Neural cell (in vitro differentiated cells): ENCODE data around the gene RUSF1. TPM values are rescaled to one million over a fixed set of nuclear protein-coding genes. Genes with fewer than 3 reads are reported as not detected.

ENCODE experiments used
- H2AFZ ChIP-seq: fragments of 200-600, 300-800 bp; sonication (generic), shearing (Covaris generic); 2 replicates; pipeline ENCODE4 v1.6.0; 2014; ENCODE audit warnings: low read depth, mild to moderate bottlenecking, antibody characterized with exemption, low read length, moderate library complexity
- H3F3A ChIP-seq: fragments of 200-600 bp; shearing (Covaris generic); 2 replicates; pipeline ENCODE4 v1.6.1; 2016; ENCODE audit warnings: mild to moderate bottlenecking, moderate library complexity, mixed read lengths, antibody characterized with exemption, low read length; ENCODE audit not compliant: insufficient read depth, poor library complexity, severe bottlenecking
- H3K27ac ChIP-seq: fragments of 200-600, 300-800 bp; sonication (generic), shearing (Covaris generic); 2 replicates; pipeline ENCODE4 v1.5.1; 2014; ENCODE audit warnings: mild to moderate bottlenecking, low read length, moderate library complexity
- H3K27me3 ChIP-seq: fragments of 300-800, 200-600 bp; sonication (generic), shearing (Covaris generic); 2 replicates; pipeline ENCODE4 v1.6.0; 2014; ENCODE audit warnings: mild to moderate bottlenecking, low read depth, low read length, moderate library complexity; ENCODE audit not compliant: insufficient read depth
- H3K36me3 ChIP-seq: fragments of 300-800, 200-600 bp; sonication (generic), shearing (Covaris generic); 2 replicates; pipeline ENCODE4 v1.5.1; 2014; ENCODE audit warnings: mild to moderate bottlenecking, antibody characterized with exemption, low read length, moderate library complexity; ENCODE audit not compliant: insufficient read depth
- H3K4me2 ChIP-seq: fragments of 300-800, 200-600 bp; sonication (generic), shearing (Covaris generic); 2 replicates; pipeline ENCODE4 v1.6.0; 2014; ENCODE audit warnings: mild to moderate bottlenecking, low read length
- H3K4me3 ChIP-seq: fragments of 300-800, 200-600 bp; sonication (generic), shearing (Covaris generic); 2 replicates; pipeline ENCODE4 v1.5.1; 2014; ENCODE audit warnings: mild to moderate bottlenecking, low read length, moderate library complexity
- H3K79me2 ChIP-seq: fragments of 200-600 bp; shearing (Covaris generic); replicated peaks from 2 replicates; pipeline ENCODE4 v1.6.0; 2014; ENCODE audit warnings: mild to moderate bottlenecking, low read length, moderate library complexity; ENCODE audit not compliant: insufficient read depth
- H3K9ac ChIP-seq: fragments of 300-800, 200-600 bp; sonication (generic), shearing (Covaris generic); 2 replicates; pipeline ENCODE4 v1.6.1; 2016; ENCODE audit warnings: mild to moderate bottlenecking, low read length, mixed read lengths
- H3K9me2 ChIP-seq: fragments of 200-600 bp; shearing (Covaris generic); 2 replicates; pipeline ENCODE4 v1.6.1; 2016; ENCODE audit warnings: mild to moderate bottlenecking, low read length, mixed read lengths; ENCODE audit not compliant: insufficient read depth
- H3K9me3 ChIP-seq: fragments of 200-600, 300-800 bp; sonication (generic), shearing (Covaris generic); 2 replicates; pipeline ENCODE4 v1.6.1; 2016; ENCODE audit warnings: mild to moderate bottlenecking, mixed run types, low read length, moderate library complexity, mixed read lengths
- H4K20me1 ChIP-seq: fragments of 200-600 bp; shearing (Covaris generic); 2 replicates; pipeline ENCODE4 v1.6.1; 2016; ENCODE audit warnings: mild to moderate bottlenecking, mixed run types; ENCODE audit not compliant: insufficient read depth
- EP300 ChIP-seq: fragments of 450-650 bp; conservative IDR thresholded peaks from 2 replicates; pipeline ENCODE4 v1.6.1; 2014; ENCODE audit warnings: antibody characterized with exemption, mild to moderate bottlenecking, moderate library complexity; ENCODE audit not compliant: poor library complexity, severe bottlenecking
- EZH2 ChIP-seq: fragments of 200-600, 300-800 bp; shearing (Covaris generic), sonication (generic); IDR thresholded peaks from 2 replicates; pipeline ENCODE4 v1.6.1; 2014; ENCODE audit warnings: antibody characterized with exemption, low read length, borderline replicate concordance, mild to moderate bottlenecking; ENCODE audit not compliant: insufficient read depth, poor library complexity, severe bottlenecking
- MXI1 ChIP-seq: fragments of 450-650 bp; conservative IDR thresholded peaks from 2 replicates; pipeline ENCODE4 v1.6.1; 2014; ENCODE audit warnings: antibody characterized with exemption, mild to moderate bottlenecking; ENCODE audit not compliant: poor library complexity, severe bottlenecking
- POLR2AphosphoS5 ChIP-seq: IDR thresholded peaks from 2 replicates; pipeline ENCODE4 v1.6.1; 2012
- RAD21 ChIP-seq: fragments of 450-650 bp; conservative IDR thresholded peaks from 2 replicates; pipeline ENCODE4 v1.6.1; 2014; ENCODE audit warnings: antibody characterized with exemption, mild to moderate bottlenecking, moderate library complexity
- SMC3 ChIP-seq: fragments of 450-650 bp; conservative IDR thresholded peaks from 2 replicates; pipeline ENCODE4 v1.6.1; 2014; ENCODE audit warnings: antibody characterized with exemption, mild to moderate bottlenecking, moderate library complexity; ENCODE audit not compliant: poor library complexity
- TAF1 ChIP-seq: IDR thresholded peaks from 2 replicates; pipeline ENCODE4 v1.6.1; 2012; ENCODE audit warnings: low read depth
- polyA plus RNA-seq: library from polyadenylated mRNA; depleted of rRNA; stranded (reverse); fragments of >200 nt; gene quantifications from 2 replicates; pipeline ENCODE4 v1.2.3, GENCODE V29; 2014
- TF ChIP-seq, protein P1 (sequence below): fragments of 450-650 bp; IDR thresholded peaks from 2 replicates; pipeline ENCODE4 v1.5.1; 2014; ENCODE audit warnings: antibody characterized with exemption, mild to moderate bottlenecking, moderate library complexity; ENCODE audit not compliant: poor library complexity, severe bottlenecking
- TF ChIP-seq, protein P2 (sequence below): IDR thresholded peaks from 2 replicates; pipeline ENCODE4 v1.6.1; 2012; ENCODE audit warnings: borderline replicate concordance

RUSF1 gene
- polyA plus RNA-seq, 1 donor from 2014 or later, result 108 TPM

DNA sequence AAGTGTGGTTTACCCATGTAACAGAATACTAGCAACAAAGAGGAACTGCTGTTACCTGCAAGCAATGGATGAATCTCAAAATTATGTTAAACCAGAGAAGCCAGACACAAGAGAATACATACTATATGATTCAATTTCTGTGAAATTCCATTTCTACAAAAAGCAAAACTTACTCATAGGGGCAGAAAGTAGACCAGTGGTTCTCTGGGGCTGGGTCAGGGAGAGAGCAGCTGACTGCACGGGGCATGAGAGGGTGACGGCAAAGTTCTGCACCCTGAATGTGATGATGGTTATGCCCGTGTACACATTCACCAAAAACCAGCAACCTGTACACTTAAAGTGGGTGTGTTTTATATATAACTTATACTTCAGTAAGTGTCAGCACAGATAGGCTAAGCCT lies 68.7 kb downstream of the RUSF1 start:
- H3K4me3 ChIP-seq, result no peak overlapping the region
- H2AFZ ChIP-seq, result no peak overlapping the region
- H3K9me2 ChIP-seq, result no peaks in the 10 kb centered on the region
- H3F3A ChIP-seq, result no peaks in the 10 kb centered on the region
- TF ChIP-seq RAD21 (no peak), MXI1 (no peak), TAF1 (no peak), POLR2AphosphoS5 (no peak), EP300 (no peak), SMC3 (no peak), EZH2 (no peak)
- TF ChIP-seq, protein P1, sequence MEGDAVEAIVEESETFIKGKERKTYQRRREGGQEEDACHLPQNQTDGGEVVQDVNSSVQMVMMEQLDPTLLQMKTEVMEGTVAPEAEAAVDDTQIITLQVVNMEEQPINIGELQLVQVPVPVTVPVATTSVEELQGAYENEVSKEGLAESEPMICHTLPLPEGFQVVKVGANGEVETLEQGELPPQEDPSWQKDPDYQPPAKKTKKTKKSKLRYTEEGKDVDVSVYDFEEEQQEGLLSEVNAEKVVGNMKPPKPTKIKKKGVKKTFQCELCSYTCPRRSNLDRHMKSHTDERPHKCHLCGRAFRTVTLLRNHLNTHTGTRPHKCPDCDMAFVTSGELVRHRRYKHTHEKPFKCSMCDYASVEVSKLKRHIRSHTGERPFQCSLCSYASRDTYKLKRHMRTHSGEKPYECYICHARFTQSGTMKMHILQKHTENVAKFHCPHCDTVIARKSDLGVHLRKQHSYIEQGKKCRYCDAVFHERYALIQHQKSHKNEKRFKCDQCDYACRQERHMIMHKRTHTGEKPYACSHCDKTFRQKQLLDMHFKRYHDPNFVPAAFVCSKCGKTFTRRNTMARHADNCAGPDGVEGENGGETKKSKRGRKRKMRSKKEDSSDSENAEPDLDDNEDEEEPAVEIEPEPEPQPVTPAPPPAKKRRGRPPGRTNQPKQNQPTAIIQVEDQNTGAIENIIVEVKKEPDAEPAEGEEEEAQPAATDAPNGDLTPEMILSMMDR, result no peak
- TF ChIP-seq, protein P2, sequence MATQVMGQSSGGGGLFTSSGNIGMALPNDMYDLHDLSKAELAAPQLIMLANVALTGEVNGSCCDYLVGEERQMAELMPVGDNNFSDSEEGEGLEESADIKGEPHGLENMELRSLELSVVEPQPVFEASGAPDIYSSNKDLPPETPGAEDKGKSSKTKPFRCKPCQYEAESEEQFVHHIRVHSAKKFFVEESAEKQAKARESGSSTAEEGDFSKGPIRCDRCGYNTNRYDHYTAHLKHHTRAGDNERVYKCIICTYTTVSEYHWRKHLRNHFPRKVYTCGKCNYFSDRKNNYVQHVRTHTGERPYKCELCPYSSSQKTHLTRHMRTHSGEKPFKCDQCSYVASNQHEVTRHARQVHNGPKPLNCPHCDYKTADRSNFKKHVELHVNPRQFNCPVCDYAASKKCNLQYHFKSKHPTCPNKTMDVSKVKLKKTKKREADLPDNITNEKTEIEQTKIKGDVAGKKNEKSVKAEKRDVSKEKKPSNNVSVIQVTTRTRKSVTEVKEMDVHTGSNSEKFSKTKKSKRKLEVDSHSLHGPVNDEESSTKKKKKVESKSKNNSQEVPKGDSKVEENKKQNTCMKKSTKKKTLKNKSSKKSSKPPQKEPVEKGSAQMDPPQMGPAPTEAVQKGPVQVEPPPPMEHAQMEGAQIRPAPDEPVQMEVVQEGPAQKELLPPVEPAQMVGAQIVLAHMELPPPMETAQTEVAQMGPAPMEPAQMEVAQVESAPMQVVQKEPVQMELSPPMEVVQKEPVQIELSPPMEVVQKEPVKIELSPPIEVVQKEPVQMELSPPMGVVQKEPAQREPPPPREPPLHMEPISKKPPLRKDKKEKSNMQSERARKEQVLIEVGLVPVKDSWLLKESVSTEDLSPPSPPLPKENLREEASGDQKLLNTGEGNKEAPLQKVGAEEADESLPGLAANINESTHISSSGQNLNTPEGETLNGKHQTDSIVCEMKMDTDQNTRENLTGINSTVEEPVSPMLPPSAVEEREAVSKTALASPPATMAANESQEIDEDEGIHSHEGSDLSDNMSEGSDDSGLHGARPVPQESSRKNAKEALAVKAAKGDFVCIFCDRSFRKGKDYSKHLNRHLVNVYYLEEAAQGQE, result no peak
- H3K4me2 ChIP-seq, result no peak overlapping the region
- H3K79me2 ChIP-seq, result no peaks in the 10 kb centered on the region
- H3K27me3 ChIP-seq, result no peaks in the 10 kb centered on the region
- H3K27ac ChIP-seq, result no peak overlapping the region
- H3K36me3 ChIP-seq, result no peaks in the 10 kb centered on the region
- no peak overlapping the region for H3K9ac ChIP-seq
- no peaks in the 10 kb centered on the region for H3K9me3 ChIP-seq
- H4K20me1 ChIP-seq, result no peaks in the 10 kb centered on the region

Other genes starting within 250 kb of the RUSF1 start
- gene ITGAM, start 248.4 kb downstream of the RUSF1 start, polyA plus RNA-seq, result not detected in 2 replicates
- gene ITGAX, start 153.2 kb downstream of the RUSF1 start, polyA plus RNA-seq, result not detected in 2 replicates
- gene ITGAD, start 115.1 kb downstream of the RUSF1 start, polyA plus RNA-seq, result not detected in 2 replicates
- not detected in 2 replicates for gene COX6A2, start 80.0 kb downstream of the RUSF1 start, polyA plus RNA-seq
- 0.53 and 0.62 TPM in 2 replicates for gene ZNF843, start 65.6 kb downstream of the RUSF1 start, polyA plus RNA-seq
- 26.1 and 27.6 TPM in 2 replicates for gene ARMC5, start 48.9 kb downstream of the RUSF1 start, polyA plus RNA-seq
- gene TGFB1I1, start 36.2 kb downstream of the RUSF1 start, polyA plus RNA-seq, result 0.38 and 2.5 TPM in 2 replicates
- gene SLC5A2, start 25.3 kb downstream of the RUSF1 start, polyA plus RNA-seq, result not detected in 2 replicates
- gene AHSP, start 19.5 kb upstream of the RUSF1 start, polyA plus RNA-seq, result not detected in 2 replicates